Left lobe of liver (tissue), 2 donors: ENCODE results near the gene CADM3. TPM values are rescaled to one million over a fixed set of nuclear protein-coding genes. Genes with fewer than 3 reads are reported as not detected.

Experiments used
- ATAC-seq: fragments of 200-7000 bp; cut with Tn5 transposase; one replicate; pipeline ENCODE4 v1.9.1; 2020; ENCODE audit warnings: mild to moderate bottlenecking, moderate library complexity
- DNase-seq: peaks from one replicate; pipeline ENCODE4 v3.0.0-alpha.2; 2020; ENCODE audit warnings: low spot score
- total RNA-seq: library from RNA; stranded (reverse); gene quantifications from one replicate; pipeline ENCODE4 v1.2.1, GENCODE V29; 2021
- donor health status: DM: no; HTN: no; CAD: no; lungs with moderate emphysema.
- donor health status: DM: no; HTN: yes; CAD: no.

CADM3 gene, protein sequence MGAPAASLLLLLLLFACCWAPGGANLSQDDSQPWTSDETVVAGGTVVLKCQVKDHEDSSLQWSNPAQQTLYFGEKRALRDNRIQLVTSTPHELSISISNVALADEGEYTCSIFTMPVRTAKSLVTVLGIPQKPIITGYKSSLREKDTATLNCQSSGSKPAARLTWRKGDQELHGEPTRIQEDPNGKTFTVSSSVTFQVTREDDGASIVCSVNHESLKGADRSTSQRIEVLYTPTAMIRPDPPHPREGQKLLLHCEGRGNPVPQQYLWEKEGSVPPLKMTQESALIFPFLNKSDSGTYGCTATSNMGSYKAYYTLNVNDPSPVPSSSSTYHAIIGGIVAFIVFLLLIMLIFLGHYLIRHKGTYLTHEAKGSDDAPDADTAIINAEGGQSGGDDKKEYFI
- 0.20 TPM for total RNA-seq

GRCh38 chr1:159171254-159171687 is at the start of gene CADM3:
CADM3 (plus strand) TSS chr1:159171615; CDS start chr1:159171766, 151 bp downstream.
- DNase-seq (no peak), ATAC-seq (no peak)

GRCh38 chr1:159122005-159122621 is 49.3 kb upstream of the CADM3 start:
- ATAC-seq (no peak), DNase-seq (no peak)

DNA sequence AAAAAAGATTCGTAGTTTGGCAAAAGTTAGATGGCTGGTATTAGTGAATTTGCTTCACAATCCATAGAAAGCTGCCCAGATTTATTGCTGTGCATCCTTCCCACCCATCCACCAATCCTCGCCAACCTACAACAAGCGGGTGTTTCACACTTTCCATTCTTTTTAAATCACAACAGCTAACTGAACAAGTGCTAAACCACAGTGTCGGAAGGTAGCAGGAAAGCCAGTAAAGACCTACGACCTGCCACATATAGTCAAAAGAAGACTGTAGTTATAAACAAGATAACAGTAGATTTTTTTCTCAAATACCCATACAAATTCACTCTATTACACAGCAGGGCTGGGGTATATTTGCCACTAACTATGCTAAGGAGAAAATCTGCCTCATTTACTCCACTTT is 47.8 kb upstream of the CADM3 start:
- DNase-seq (no peak), ATAC-seq (no peak)

- peak; percentile 53 for DNase-seq
- ATAC-seq: peak; percentile 82
These were observed 39.0 kb upstream of the CADM3 start for GRCh38 chr1:159132271-159132881.

GRCh38 chr1:159140474-159140873 is 30.9 kb upstream of the CADM3 start:
- ATAC-seq: no peak

GRCh38 chr1:159141584-159142390 is 29.6 kb upstream of the CADM3 start:
- DNase-seq: no peak
- no peak for ATAC-seq

More at GRCh38 chr1:159140474-159140873, 30.9 kb upstream of the CADM3 start:
- DNase-seq: no peak

DNA sequence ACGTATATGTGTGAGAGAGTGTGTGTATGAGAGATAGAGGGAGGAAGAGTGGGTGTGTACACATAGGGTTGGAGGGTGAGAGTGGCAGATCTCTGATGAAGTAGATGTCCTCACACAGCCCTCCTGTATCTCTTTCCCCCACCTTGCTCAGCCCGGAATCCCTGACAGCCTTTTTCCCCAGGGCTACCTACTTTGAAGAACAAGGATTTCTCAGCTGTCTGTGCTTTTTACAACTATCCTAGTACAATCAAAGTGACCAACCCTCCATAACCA is 29.1 kb upstream of the CADM3 start:
- no peak for ATAC-seq

GRCh38 chr1:159142726-159143510 is 28.5 kb upstream of the CADM3 start:
- no peak for ATAC-seq

More for the DNA sequence above, 29.1 kb upstream of the CADM3 start:
- DNase-seq: no peak

GRCh38 chr1:159144571-159144970 is 26.8 kb upstream of the CADM3 start:
- no peak for ATAC-seq
- no peak for DNase-seq

More at GRCh38 chr1:159142726-159143510, 28.5 kb upstream of the CADM3 start:
- no peak for DNase-seq

DNA sequence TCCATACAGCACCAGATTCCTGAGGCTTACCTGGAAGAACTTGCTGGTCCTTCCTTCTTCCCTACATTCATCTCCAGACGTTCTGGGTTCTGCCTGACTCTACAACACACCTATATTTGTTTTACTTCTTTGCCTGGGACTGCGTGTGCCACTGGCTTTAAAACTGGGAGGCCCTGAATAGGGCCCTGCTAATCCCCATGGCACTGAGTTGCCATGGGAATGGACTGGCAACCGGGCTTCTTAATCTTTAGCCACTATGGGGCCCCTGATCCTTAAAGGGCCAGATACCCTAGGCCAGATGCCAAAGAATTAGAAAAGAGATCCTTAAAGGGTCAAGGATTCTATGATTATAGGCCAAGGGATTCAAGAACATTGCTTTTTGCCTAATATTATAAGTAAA is 24.4 kb upstream of the CADM3 start:
- DNase-seq: no peak
- ATAC-seq: no peak

GRCh38 chr1:159152031-159152430 is 19.4 kb upstream of the CADM3 start:
- ATAC-seq: no peak
- no peak for DNase-seq

- peak; percentile 67 for DNase-seq
- peak; percentile 100 for ATAC-seq
These were observed 10.3 kb upstream of the CADM3 start for GRCh38 chr1:159161001-159161718.

- DNase-seq (no peak), ATAC-seq (no peak)
These were observed 9.7 kb upstream of the CADM3 start for GRCh38 chr1:159161719-159162026.

- DNase-seq: no peak
- ATAC-seq: no peak
These were observed 8.7 kb upstream of the CADM3 start for GRCh38 chr1:159162516-159163265.

DNA sequence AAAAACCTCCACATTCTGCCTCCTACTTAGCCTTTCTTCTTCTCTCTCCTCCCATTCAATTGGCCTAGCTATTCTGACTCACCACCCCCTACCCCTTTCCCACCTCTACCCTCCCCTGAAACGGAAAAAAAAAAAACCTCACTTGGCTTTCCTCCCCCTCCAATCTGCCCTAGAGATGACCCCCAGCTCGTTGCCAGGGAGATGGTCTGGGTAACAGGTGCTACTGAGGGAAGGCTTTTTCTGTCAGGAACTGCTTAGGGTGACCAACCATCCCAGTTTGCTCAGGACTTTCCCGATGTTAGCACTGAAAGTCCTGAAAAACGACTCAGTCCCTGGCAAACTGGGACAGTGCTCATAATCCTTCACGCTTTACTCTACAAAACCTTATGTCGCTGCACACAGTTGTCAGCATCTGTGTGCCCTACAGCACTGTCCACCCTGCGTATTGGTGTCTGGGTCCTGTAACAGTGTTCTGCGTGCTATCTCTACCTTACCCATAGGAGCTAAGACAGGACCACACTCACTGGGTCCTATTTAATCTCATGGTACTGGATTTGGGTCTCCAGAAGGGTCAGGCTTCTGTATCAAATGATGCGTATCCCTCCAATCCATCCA is 7.7 kb upstream of the CADM3 start:
- ATAC-seq: no peak
- DNase-seq: no peak

DNA sequence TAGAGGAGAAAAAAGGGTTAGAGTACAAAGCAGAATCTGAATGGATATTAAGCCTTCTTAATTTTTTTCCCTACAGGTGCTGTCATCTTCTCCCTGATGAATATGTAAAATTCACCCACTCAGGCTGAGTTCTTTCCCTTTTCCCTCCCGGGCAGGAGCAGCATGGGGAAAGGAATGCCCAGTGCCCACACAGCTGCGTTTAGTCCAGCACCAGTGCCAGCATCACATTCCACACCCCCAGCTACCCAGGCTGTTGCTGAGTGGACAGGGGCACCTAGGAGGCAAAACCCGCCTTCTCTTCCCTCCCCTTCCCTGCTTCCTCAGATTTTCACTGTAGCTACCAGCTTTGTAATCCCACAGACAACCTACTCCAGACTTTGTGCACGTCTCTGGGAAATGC is 3.4 kb upstream of the CADM3 start:
- no peak for ATAC-seq
- DNase-seq: no peak

GRCh38 chr1:159170639-159171038 is 776 bp upstream of the CADM3 start:
- no peak for ATAC-seq

GRCh38 chr1:159171688-159172501 is 480 bp downstream of the CADM3 start:
- ATAC-seq (no peak), DNase-seq (no peak)

More at GRCh38 chr1:159170639-159171038, 776 bp upstream of the CADM3 start:
- no peak for DNase-seq
